Stimulated activated naive CD4-positive, alpha-beta T cell treated with Interleukin-2 at 50 U/mL for 16 hours (primary cell): ENCODE data around the gene APBB1IP.
"Not testable (repeated sequence)": the region's sequence is repeated elsewhere in the genome, so short reads cannot be mapped to it uniquely, and the experiment has no call there.

Experiments
- DNase-seq: peaks from one replicate; lab custom pipeline; 2025; lab: John Stamatoyannopoulos, UW

Gene APBB1IP

DNA sequence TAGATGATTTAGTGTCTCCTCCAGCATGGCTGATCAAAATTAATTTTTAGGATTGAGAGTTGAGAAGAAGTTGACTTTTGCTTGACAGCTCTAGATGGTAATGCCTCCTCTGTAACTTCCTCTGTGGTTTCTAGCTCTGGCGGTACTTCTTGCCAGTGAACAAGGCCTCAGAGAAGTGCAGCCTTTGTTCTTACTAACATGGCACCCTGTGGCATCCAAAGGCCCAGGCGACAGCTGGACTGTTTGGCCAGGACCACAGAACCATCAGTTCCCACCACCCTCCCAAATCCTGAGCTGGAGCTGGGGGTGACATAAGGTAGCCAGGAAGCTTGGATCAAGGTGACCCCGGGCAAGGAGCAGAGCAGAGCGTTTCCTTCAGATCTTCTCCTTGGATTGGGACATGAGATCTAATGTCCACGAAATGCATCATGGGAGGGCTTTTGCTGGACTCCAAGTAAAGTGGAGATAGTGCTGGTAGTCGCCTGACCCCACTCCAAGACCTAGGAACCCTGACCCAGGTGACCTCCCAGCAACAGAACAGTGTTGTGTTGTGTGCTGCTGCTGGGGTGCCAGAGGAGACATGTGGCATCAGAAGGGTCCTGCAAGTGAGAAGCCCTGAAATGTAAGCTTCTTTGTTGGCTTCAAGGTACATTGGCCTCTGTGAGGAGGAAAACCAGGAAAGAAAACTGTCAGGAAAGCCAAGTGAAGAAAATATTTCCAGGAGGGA lies 41.8 kb downstream of the APBB1IP start:
- DNase-seq: peak; percentile 14

DNA sequence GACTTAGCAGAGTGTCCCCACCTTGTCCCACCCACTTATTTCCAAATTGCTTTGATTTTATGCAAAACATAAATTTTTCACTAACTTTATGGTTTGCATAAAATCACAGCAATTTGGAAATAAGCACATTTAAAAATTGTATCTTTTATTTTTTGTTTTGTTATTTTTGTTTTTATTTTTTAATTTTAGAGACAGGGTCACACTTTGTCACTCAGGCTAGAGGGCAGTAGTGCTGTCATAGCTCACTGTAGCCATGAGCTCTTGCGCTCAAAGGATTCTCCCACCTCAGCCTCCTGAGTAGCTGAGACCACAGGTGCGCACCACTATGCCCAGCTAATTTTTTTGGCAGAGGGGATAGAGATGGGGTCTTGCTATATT lies 43.2 kb downstream of the APBB1IP start:
- no peak for DNase-seq

DNA sequence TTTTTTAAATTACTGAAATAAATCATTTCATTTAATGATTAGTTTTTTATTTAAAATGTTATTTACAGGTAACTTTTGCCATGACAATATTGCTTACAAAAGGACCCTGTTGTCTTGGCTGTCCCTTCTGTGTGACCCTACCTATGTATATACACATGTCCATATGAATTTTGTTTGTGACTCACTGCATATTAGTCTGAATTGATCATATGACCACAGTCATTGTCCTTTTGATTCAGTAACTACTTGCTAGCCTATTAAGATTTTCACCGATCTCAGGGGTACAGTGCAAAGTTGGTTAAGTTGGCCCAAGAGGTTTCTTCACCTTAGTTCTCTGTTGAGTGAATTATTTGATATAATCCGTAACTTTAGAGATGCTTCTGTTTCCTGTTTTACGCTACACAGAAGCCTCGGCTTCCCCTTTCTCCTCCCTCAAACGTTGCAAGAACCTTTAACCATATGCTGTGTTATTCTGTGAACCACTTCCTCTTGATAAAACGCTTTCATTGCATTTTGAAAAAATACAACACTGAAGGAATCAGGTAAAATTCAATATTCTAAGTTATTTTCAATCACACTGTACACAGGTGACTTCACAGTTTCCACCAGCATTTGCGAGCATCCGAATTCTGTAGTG lies 43.9 kb downstream of the APBB1IP start:
- DNase-seq: no peak

DNA sequence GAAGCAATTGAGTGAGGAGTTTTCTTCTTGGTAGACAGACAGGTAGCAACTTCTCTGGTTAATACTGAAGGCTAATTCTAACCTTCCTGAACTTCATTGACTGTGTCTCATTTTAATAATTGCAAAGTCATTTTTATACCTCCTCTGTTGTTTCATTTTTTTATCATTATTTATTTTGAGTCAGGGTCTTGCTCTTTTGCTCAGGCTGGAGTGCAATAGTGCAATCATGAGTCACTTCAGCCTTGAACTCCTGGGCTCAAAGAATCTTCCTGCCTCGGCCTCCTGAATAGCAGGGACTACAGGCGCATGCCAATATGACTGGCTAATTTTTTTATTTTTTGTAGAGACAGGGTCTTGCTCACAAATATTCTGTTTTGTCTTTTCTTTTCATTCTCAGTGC lies 45.4 kb downstream of the APBB1IP start:
- DNase-seq: no peak

DNA sequence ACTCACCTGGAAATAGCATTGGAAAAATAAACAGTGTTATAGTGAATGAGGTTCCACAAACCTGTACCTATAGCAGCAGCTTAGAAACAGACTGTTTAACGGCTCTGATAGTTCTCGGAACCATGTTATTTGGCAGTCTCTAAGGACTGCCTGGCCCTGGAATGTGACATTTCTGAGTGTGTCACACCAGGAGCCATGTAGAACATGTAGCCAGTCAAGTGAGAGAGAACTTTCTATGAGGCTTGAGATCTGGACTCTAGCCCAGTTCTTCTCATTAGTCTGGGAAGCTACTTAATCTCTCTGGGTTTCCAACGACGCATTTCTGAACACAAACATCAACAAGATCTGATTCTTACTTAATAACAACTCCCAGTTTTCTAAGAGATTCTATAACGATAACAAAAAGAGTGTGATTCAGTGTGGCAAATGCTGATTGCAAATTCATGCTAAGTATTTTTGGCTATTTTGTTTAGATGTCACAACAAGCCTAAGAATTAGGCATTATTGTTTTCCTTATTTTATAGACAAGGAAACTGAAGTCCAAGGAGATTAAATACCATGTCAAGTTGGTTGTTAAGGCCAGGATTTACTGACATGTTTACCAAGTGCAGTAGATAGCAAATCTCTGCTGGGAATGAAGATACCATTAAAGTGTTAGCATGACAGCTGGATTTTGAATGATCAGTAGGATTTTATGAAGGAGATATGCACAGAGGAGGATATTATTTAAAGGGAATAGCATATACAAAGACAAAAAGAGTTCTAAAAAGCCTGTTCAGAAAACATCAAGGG lies 47.2 kb downstream of the APBB1IP start:
- DNase-seq: no peak

DNA sequence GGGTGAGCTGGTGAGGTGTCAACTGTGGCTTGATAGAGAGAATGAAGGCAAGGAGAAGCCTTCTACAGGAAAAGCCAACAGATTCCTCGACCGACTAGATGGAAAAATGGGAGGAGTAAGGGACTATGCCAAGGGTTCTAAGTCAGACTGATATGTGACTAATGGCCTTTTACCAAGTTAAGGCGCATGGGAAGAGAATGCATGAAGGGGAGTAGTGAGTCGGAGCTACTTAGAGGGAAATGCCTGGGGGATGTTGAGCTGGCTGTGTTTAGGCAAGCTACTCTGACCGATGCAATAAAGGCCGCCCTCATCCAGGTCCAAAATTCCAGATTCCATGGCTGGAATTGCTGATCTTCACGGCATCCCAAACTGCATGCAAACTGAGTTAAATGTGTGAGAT lies 48.2 kb downstream of the APBB1IP start:
- DNase-seq: no peak

DNA sequence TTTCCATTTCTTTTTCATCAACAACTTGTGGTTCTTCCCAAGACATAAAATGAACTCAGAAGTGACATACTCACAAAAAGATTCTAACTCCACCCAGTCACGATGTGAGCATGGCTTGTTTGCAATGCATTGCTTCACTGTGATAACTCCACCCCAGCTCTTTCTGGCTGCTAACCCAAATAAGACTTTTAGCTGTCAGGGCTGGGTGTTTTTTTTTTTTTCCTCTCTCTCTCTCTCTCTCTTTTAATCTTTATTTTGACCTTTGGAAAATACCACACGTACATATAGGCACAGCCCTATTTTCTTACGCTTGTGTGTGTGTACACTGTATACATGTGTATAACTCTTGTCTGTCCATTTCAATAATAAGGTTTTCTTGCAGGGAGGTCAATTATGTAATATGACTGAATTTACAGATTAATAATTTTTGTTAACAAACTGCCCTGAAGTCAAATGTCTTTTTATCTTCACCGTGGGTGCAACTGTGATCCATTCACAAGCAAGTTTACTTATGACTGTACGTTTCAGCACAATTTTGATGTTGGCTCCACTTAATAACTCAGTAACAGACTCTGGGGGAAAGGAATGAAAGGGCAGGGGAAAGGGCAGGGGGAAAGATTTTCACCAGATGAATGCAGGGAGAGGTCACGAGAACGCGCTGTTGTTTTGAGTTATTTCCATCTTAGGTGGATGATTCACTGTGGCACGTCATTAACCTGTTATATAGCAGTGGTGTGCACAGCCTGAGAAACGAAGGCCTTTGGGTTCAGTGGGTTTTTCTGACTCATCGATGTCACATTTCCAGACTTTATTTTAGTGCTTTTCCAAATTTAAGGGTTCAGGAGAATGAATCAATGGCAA lies 49.1 kb downstream of the APBB1IP start:
- DNase-seq: peak; percentile 74

DNA sequence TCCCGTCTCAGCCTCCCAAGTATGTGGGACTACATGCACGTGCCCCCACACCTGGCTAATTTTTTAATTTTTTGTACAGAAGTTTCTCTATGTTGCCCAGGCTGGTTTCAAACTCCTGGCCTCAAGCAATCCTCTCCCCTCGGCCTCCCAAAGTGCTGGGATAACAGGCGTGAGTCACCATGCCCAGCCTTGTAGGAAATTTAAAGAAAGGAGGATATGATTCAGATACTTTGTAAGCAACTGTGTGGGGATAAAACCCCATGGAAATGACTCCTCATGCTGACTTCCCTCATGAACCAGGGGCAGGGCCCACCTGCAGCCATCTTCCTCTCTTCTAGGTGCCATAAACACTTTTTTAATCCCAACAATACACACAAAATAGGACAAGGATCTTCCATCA lies 50.2 kb downstream of the APBB1IP start:
- DNase-seq: no peak

DNA sequence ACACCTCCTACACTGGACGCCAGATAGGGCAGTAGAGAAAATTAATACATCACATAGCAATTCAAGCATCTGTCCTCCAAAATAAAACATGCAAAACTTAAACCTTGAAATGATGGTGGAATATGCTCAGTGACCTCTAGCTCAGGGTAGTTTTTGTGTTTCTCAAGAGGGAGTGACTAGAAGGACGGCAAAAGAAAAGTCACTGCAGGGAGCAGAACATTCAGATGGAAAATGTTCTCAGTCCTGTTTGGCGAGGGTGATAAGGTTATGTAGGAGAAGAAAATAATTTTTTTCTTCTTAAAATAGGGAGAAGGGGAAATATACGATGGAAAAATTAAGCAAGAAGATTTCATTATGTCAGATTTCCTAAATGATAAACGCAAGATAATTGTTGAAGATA lies 50.9 kb downstream of the APBB1IP start:
- no peak for DNase-seq

DNA sequence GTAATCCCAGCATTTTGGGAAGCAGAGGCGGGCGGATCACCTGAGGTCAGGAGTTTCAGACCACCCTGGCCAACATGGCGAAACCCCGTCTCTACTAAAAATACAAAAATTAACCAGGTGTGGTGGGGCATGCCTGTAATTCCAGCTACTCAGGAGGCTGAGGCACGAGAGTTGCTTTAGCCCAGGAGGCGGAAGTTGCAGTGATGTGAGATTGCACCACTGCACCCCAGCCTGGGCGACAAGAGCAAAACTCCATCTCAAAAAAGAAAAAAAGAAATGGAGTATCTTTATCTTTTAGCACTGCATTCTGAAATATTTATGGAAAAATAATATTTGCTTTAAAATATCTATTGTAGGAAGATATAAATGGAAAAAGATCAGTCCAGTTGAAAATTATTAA lies 52.2 kb downstream of the APBB1IP start:
- not testable (repeated sequence) for DNase-seq

DNA sequence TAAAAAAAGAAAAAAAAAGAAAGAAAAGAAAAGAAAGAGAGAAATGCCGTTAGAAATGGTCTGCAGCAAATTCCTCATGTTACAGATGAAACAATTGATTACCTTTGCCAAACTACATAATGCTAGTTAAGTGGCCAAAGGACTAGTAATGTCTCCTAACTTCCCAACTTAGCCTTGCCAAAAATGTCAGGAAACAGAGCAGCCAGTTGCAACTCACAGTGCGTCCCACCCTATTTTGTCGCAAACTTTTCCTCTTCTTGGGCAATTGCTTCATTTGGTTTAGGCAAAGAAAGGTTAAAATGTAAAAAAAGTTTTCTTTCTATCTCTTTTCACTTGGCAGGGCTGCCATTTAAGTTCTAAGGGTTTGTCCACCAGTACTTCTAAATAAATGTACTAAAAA lies 53.1 kb downstream of the APBB1IP start:
- no peak for DNase-seq

DNA sequence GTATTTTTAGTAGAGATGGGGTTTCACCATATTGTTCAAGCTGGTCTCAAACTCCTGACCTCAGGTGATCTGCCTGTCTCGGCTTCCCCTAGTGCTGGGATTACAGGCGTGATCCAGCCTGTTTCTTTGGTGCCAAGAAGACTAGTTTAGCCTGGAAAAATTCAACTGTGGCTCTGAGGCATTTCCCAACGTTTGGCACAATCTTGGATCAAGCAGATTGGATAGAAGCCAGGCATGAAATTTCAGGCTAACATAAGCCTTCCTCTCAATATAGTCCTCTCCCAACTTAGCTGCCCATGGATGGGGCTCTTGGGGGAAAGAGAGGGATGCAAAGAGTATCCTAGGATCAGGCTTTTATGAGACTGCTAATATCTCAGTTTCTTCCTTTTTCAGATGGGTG lies 53.8 kb downstream of the APBB1IP start:
- DNase-seq: no peak

DNA sequence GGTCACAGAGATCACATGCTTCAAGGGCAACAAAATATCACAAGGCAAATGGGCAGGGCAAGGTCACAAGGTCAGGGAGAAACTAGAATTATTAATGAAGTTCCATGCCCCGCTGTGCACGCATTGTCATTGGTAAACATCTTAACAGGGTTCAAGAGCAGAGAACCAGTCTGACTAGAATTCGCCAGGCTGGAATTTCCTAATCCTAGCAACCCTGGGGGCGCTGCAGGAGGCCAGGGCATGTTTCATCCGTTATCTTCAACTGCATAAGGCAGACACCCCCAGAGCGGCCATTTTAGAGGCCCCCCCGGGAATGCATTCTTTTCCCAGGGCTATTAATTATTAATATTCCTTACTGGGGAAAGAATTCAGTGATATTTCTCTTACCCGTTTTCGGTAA lies 54.6 kb downstream of the APBB1IP start:
- DNase-seq: not testable (repeated sequence)

DNA sequence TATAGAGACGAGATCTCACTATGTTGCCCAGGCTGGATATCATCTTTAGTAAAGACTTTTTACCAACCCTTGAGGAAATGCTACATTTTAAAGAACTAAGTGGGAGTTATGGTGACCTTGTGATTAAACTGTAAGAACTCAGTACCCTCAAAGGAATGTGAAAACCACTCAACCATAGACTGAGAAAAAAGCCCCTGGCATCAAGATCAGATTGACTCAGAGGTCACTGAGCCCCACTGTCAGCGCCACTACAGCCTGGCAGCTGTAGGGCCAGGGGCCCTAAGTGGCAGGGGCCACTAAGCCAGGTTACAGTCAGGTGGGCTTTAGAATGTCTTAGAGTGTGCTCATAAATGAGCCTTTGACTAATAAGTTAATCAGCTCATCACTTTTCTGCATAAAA lies 55.9 kb downstream of the APBB1IP start:
- DNase-seq: no peak

DNA sequence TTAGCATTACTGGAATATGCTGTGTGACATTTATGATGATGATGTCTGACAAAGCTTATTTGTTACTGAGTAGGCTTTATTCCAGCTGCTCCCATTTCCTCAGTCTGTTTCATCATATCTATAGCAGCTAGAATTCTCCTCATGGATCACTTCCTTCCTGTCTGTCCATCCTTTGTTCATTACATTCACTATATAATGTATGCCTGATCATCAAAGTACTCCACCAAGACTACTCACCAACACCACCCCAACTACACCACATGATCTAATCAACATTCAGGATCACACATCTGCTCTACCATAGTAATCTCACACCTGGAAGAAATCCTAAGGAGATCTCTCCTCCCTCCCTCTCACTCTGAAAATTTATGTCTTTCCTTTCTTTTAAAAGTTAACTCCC lies 61.3 kb downstream of the APBB1IP start:
- DNase-seq: no peak

DNA sequence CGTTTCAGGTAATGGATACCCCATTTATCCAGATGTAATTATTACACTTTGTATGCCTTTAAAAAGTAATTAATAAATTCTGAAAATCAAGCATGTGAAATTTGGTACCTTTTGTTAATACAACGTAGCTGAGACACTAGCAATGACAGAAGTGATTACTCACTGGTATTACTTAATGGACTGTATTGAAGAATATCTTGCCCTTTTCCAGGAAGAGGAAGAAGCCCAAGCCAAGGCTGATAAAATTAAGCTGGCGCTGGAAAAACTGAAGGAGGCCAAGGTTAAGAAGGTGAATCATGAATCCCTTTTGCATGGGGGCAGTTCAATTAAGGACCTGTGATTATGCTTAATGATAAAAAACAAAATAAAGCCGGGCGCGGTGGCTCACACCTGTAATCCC lies 64.8 kb downstream of the APBB1IP start:
- no peak for DNase-seq

DNA sequence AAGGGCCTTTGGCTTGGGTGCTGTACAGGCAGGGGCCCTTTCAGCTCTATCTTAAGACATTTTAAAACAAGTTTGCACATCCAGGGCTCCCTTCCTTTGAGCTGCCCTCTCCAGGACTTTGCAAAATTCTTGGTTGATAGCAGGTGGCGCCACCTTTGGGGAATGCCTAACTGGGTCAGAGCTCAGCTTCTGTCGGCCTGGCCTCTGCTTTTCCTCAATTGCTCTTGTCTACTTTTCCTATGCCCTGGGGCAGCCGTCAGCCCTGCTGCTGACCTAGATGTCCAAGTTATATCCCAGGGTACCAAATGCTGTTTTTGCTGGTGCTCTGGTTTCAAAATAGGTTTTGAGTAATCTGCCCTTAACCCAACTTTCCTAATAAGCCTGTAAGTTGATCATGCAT lies 65.8 kb downstream of the APBB1IP start:
- no peak for DNase-seq

DNA sequence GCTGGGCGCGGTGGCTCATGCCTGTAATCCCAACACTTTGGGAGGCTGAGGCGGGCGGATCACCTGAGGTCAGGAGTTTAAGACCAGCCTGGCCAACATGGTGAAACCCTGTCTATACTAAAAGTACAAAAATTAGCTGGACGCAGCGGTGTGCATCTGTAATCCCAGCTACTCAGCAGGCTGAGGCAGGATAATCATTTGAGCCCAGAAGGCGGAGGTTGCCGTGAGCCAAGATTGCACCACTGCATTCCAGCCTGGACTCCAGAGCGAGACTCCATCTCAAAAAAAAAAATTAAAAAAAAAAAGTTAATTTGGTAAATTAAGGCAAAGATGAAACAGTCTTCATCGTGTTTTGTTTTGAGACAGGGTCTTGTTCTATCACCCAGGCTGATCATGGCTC lies 66.3 kb downstream of the APBB1IP start:
- DNase-seq: not testable (repeated sequence)

DNA sequence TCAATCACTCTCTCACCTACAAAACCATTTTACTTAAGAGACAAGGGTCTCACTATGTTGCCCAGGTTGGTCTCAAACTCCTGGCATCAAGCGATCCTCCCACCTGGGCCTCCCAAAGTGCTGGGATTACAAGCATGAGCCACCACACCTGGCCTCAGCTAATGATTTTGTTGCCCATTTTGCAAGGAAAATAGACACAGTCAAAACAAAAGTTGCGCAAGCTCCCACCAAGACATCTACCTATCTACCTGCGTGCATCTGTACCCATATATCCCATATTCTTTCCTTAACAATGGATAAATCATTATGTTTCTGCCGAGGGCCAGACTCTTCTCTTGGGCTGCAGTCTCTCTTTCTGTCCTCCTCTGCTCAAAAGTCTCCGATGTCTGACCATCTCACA lies 67.3 kb downstream of the APBB1IP start:
- DNase-seq: no peak

DNA sequence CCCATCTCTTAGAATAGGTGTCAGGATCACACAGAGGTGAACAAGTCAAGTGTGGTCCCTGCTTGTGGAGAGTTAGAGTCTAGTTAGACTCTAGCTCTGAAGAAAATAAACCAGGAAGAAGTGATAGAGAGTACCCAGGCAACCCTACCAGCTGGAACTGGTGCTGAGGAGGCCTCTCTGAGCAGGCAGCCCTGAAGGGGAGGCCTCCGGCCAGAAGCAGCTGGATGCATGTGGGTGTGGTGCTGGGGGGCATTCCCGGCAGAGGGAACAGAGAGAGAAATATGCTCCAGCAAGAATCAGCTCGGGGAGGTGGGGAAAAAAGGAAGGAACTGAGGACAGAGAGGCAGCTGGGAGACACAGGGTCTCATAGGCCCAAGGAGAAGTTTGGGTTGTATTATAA lies 68.6 kb downstream of the APBB1IP start:
- DNase-seq: no peak

DNA sequence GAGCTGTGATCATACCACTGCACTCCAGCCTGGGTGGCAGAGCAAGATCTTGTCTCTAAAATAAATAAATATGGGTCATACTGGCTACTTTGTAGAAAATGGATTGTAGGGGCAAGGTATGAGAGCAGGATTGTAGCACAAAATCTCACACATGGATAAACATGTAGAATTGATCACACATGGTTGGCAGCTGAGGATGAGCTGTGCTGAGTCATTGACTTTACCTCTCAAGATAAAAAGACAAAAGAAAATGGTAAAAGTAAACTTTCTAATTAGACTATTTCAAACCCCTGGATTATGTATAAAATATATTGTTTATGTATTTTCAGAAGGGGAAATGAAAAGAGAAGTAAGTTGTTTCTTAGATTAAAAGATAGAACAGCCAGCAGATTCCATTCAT lies 69.3 kb downstream of the APBB1IP start:
- no peak for DNase-seq

DNA sequence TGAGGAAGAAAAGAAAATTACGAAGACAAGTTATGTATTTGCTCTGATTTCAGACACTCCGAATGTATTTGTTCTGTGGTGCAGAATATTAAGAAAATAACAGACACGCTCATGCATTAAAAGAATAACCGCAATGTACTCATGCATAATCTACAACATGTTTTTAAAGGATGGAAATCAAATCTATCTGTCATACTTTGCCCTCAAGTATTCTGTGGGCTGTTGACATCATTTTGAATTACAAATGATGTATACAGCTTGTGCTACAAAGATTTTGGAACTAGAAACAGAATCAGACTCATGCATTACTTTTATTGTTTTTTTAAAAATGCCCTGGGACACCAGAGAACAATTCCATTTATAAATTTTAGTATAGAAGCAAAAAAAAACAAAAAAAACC lies 69.9 kb downstream of the APBB1IP start:
- DNase-seq: no peak
